ENCODE measurements around the gene KCNMA1.

Gene KCNMA1

DNA sequence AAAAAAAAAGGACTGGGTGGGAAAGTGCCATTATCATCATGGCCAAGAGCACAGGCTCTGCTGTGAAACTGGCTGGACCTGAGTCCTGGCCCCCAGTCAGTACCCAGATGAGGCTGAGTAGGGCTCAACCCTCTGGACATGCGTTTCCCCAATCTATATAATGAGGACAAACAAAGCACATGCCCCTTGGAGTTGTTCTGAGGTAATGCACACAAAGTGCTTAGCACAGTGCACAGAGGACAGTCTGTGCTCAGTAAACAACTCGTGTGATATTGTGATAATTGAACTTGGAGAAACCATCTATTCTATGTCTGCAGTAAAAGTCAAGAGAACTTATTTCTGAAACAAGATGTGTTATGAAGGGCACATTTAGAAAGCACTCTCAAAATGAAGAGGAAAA, 138.8 kb downstream of the KCNMA1 start:
- no peak overlapping the region for H3K4me3 ChIP-seq (ENCODE audit: low read length)
- H3K9me3 ChIP-seq (replicated peaks; ENCODE audit: low read length), result no peaks in the 10 kb centered on the region
- H3K4me2 ChIP-seq (ENCODE audit: low read length), result no peak overlapping the region
- no peak overlapping the region for H3K9ac ChIP-seq (ENCODE audit: low read depth, low read length)
- H3K4me1 ChIP-seq (ENCODE audit: control insufficient read depth, insufficient read depth, low read length), result peaks cover 25% of the 10 kb centered on the region
- no peaks in the 10 kb centered on the region for H3K36me3 ChIP-seq (ENCODE audit: insufficient read depth, low read length)
- H3K27me3 ChIP-seq (ENCODE audit: control insufficient read depth, insufficient read depth, low read length), result no peaks in the 10 kb centered on the region

DNA sequence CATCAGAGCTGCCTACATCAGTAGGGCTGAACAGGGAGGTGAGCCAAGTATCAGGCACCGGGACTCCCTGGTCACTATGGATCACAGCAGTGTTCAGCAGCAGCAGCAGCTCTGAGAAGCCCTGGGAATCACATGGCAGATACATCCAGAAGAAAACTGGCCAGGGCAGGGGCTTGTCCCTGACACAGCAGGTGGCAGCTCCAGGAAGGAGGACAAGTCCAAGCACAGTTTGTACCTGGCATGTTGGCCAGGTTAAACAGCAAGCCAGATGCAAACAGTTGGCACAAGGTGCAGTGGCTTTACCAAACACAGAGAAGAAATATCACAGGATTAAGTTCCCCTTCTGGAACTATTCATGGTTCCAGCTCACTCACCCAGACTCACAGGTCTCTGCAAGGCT, 139.4 kb downstream of the KCNMA1 start:
- Histone ChIP-seq H3K4me2 (ENCODE audit: low read length) (no peak overlapping the region), H3K4me3 (ENCODE audit: low read length) (no peak overlapping the region), H3K36me3 (ENCODE audit: insufficient read depth, low read length) (no peaks in the 10 kb centered on the region), H3K4me1 (ENCODE audit: control insufficient read depth, insufficient read depth, low read length) (peaks cover 21% of the 10 kb centered on the region), H3K9ac (ENCODE audit: low read depth, low read length) (no peak overlapping the region), H3K9me3 (replicated peaks; ENCODE audit: low read length) (no peaks in the 10 kb centered on the region), H3K27me3 (ENCODE audit: control insufficient read depth, insufficient read depth, low read length) (no peaks in the 10 kb centered on the region)

DNA sequence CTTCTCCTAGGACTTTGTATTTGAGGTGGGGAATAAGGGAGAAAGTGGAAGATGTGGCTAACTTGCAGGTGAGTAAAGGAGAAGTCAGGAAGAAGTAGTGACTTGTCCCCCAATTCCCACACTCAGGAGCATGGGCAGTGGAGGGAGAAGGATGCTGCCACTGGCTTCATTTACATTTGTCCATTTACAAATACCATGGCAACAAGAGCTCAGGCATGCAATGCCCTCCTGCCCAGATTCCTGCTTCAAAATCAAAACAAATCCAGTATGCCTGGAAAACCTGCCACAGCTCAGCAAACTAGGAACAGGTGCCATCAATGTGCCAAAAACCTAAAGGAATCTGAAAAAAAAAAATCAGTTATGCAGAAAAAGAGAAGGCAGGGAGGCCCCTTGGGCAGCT, 139.9 kb downstream of the KCNMA1 start:
- Histone ChIP-seq H3K9ac (ENCODE audit: low read depth, low read length) (no peak overlapping the region), H3K4me1 (ENCODE audit: control insufficient read depth, insufficient read depth, low read length) (peaks cover 21% of the 10 kb centered on the region), H3K4me2 (ENCODE audit: low read length) (no peak overlapping the region), H3K9me3 (replicated peaks; ENCODE audit: low read length) (no peaks in the 10 kb centered on the region), H3K36me3 (ENCODE audit: insufficient read depth, low read length) (no peaks in the 10 kb centered on the region), H3K27me3 (ENCODE audit: control insufficient read depth, insufficient read depth, low read length) (no peaks in the 10 kb centered on the region), H3K4me3 (ENCODE audit: low read length) (no peak overlapping the region)

DNA sequence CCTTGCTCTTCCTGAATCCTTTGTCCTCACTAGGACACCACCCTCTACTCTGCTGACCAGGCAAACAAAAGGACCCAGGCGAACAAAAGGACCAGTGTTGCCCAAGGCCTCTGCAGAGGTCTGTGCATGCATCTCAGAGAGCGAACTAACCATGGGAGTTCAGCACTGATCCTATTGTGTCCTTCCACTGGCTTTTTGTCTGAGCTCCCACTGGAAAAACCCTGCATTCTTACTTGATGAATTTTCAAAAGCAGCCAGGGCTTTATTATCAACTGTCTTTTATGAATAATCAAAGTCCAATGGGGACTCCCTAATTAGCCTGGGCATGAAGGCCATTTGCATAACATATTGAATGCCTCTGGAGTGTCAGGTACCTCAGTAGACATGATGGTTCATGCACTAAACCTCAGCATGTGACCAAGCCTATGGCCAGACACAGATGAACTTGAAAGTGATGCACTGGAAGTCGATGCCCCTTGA, 140.6 kb downstream of the KCNMA1 start:
- Histone ChIP-seq H3K27me3 (ENCODE audit: control insufficient read depth, insufficient read depth, low read length) (no peaks in the 10 kb centered on the region), H3K36me3 (ENCODE audit: insufficient read depth, low read length) (no peaks in the 10 kb centered on the region), H3K4me1 (ENCODE audit: control insufficient read depth, insufficient read depth, low read length) (peaks cover 18% of the 10 kb centered on the region), H3K9ac (ENCODE audit: low read depth, low read length) (no peak overlapping the region), H3K4me2 (ENCODE audit: low read length) (no peak overlapping the region), H3K4me3 (ENCODE audit: low read length) (no peak overlapping the region), H3K9me3 (replicated peaks; ENCODE audit: low read length) (no peaks in the 10 kb centered on the region)

DNA sequence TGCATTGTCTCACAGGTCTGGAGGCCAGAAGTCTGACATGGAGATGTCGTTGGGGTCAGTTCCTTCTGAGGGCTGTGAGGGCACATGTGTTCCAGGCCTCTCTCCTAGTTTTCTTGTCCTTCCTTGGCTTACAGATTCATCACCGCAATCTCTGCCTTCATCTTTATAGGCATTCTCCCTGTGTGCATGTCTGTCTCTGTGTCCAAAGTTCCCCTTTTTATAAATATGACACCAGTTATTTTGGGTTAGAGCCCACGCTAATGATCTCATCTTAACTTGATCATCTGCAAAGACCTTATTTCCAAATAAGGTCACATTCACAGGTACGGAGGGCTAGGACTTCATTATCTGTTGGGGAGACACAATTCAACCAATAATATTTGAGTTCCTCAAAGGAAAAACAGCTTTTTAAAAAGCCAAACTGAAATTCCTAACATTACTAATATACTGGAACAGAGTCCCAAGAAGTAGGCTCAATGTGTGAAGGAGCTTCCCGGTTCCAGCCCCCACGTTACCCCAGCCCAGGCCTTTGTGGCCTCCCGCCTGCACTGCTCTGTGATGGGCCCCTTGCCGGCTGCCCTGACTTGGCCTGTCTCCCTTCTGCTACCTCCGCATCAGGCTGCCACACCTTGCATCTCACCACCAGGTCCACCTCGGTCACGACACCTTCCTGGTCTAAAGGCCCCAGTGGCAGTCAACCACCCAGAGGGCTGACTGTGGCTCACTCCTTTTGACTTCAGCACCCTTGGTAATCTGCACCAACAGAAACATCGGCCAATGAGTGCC, 142.7 kb downstream of the KCNMA1 start:
- Histone ChIP-seq H3K4me3 (ENCODE audit: low read length) (no peak overlapping the region), H3K4me1 (ENCODE audit: control insufficient read depth, insufficient read depth, low read length) (peaks cover 11% of the 10 kb centered on the region), H3K27me3 (ENCODE audit: control insufficient read depth, insufficient read depth, low read length) (no peaks in the 10 kb centered on the region), H3K36me3 (ENCODE audit: insufficient read depth, low read length) (no peaks in the 10 kb centered on the region), H3K4me2 (ENCODE audit: low read length) (no peak overlapping the region), H3K9ac (ENCODE audit: low read depth, low read length) (no peak overlapping the region), H3K9me3 (replicated peaks; ENCODE audit: low read length) (no peaks in the 10 kb centered on the region)

DNA sequence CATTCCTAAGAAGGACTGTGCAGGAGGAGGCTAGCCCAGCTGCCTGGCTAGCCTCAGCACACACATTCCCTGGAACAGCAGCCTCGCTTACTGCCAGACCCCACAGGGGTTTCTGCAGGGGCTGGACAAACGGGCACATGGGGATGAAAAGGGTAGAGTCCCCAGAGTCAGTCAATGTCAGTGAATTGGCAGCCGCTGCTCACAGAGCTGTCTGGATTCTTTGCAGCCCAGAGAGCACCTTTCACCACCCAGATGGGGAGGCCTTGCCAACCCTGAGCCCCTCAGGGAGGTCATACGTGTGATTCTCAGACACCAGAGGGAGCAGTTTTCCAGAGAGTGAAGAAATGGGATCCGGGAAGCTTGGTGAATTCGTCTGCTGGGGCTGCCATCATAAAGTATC, 143.3 kb downstream of the KCNMA1 start:
- peaks cover 11% of the 10 kb centered on the region for H3K4me1 ChIP-seq (ENCODE audit: control insufficient read depth, insufficient read depth, low read length)
- H3K9ac ChIP-seq (ENCODE audit: low read depth, low read length), result no peak overlapping the region
- no peak overlapping the region for H3K4me3 ChIP-seq (ENCODE audit: low read length)
- H3K27me3 ChIP-seq (ENCODE audit: control insufficient read depth, insufficient read depth, low read length), result no peaks in the 10 kb centered on the region
- no peaks in the 10 kb centered on the region for H3K9me3 ChIP-seq (replicated peaks; ENCODE audit: low read length)
- H3K4me2 ChIP-seq (ENCODE audit: low read length), result no peak overlapping the region
- no peaks in the 10 kb centered on the region for H3K36me3 ChIP-seq (ENCODE audit: insufficient read depth, low read length)

DNA sequence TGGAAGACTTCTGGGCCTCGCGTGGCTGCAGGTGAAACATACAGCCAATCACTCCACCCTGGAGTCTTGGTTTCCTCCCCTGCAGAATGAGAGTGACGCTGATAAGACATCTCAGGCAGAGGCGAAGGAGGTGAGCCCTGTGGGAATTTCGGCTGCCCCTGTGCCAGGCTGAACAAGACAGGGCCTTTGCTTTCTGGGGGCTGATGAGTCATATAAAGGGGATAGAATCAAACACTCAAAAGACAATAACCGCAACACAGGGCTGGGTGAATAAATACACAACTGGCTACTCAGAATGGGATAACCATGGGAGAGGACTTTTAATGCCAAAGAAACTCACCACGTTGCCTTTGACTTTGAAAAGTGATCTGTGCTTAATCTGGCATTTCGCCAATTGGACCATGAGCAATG, 143.8 kb downstream of the KCNMA1 start:
- H3K27me3 ChIP-seq (ENCODE audit: control insufficient read depth, insufficient read depth, low read length), result no peaks in the 10 kb centered on the region
- peaks cover 11% of the 10 kb centered on the region for H3K4me1 ChIP-seq (ENCODE audit: control insufficient read depth, insufficient read depth, low read length)
- no peaks in the 10 kb centered on the region for H3K9me3 ChIP-seq (replicated peaks; ENCODE audit: low read length)
- H3K9ac ChIP-seq (ENCODE audit: low read depth, low read length), result no peak overlapping the region
- H3K4me3 ChIP-seq (ENCODE audit: low read length), result no peak overlapping the region
- H3K4me2 ChIP-seq (ENCODE audit: low read length), result no peak overlapping the region
- no peaks in the 10 kb centered on the region for H3K36me3 ChIP-seq (ENCODE audit: insufficient read depth, low read length)

DNA sequence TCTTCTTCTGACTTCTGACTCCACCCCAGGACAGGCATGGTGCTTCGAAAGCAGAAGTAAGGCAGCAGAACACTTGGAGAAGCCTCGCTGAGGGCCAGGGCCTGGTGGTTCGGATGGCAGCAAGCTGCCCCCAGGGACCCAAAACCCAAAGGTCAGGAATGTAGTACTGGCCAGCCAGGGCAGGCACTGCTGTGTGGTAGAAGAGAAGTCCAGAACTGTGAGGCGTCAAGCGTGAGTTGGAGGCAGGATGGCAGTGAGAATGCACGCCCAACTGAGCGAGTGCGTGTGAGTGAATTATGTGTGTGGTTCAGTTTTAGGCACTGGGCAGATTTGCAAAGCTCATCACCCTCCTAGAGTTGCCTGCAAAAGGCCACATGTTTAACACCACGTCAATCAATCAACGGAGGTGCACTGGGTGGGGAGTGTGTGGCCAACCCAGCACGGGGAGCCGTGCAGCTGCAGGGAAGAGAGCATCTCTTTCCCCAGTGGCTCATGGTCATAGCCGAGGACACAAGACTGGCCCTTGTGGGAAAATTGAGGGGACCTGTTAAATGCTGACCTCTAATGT, 144.3 kb downstream of the KCNMA1 start:
- no peaks in the 10 kb centered on the region for H3K36me3 ChIP-seq (ENCODE audit: insufficient read depth, low read length)
- H3K27me3 ChIP-seq (ENCODE audit: control insufficient read depth, insufficient read depth, low read length), result no peaks in the 10 kb centered on the region
- peaks cover 11% of the 10 kb centered on the region for H3K4me1 ChIP-seq (ENCODE audit: control insufficient read depth, insufficient read depth, low read length)
- H3K4me3 ChIP-seq (ENCODE audit: low read length), result no peak overlapping the region
- no peak overlapping the region for H3K4me2 ChIP-seq (ENCODE audit: low read length)
- H3K9me3 ChIP-seq (replicated peaks; ENCODE audit: low read length), result no peaks in the 10 kb centered on the region
- no peak overlapping the region for H3K9ac ChIP-seq (ENCODE audit: low read depth, low read length)

DNA sequence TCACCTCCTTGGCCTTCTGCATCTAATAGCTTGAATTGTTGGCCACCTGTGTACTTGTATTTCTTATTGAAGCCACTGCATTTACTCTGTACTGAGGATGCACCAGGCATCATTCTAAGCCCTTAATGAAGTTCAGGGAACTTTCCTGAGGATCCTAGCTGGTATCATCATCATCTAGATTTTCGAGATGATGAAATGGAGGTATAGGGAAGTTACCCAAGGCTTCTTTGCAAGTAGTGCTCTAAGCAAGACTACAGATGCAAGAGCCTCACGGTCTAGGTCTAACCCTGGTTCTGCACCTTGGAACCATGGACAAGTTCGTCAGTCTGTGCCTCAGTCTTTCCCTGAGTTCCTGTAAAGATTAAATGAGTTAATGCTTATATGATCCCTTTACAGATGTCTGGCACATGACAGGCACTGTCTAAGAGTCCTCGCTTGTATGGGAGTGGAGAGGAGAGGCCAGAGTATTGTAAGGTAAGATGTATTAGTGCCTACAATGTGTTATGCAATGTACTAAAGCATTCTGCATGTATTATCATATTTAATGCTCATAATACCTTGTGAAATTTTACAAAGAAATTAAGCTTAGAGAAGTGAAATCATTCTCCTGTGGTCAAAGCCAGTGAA, 145.1 kb downstream of the KCNMA1 start:
- H3K4me2 ChIP-seq (ENCODE audit: low read length), result no peak overlapping the region
- H3K36me3 ChIP-seq (ENCODE audit: insufficient read depth, low read length), result no peaks in the 10 kb centered on the region
- H3K27me3 ChIP-seq (ENCODE audit: control insufficient read depth, insufficient read depth, low read length), result no peaks in the 10 kb centered on the region
- H3K4me3 ChIP-seq (ENCODE audit: low read length), result no peak overlapping the region
- H3K9me3 ChIP-seq (replicated peaks; ENCODE audit: low read length), result no peaks in the 10 kb centered on the region
- no peak overlapping the region for H3K9ac ChIP-seq (ENCODE audit: low read depth, low read length)
- peaks cover 11% of the 10 kb centered on the region for H3K4me1 ChIP-seq (ENCODE audit: control insufficient read depth, insufficient read depth, low read length)

DNA sequence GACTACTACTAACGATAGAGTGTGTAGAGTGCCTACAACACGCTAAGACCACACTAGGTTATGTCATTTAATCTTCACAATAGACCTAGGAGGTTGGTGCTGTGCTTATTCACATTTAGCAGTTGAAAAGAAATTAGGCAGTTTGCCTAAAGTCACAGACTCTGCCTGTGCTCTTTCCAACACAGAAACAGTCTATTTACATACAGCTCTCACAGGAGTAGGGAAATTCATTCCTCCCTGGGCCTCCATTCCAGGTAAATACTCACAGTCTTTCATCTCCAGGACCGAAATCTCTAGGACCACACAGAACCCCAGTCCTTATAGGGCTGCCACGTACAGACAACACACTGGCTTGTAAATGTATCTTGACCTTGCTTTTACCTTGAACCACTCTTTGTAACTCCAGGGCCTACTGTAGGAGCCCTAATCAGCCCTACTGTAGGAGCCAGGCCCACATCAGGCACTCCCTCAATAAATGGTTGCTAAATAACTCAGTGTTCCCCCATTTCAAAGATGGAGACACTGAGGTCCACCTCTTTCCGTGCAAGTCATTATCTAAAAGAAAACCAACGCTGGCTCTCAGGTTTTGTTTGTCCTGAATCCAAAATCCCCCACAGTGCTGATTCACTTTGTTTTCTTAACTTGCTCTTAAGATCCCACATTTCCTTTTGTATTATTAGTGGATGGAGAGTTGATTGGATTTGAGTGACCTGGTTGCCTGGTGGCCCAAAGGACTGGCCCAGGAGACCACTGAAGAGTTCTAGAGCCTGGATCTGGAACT, 146.9 kb downstream of the KCNMA1 start:
- Histone ChIP-seq H3K4me3 (ENCODE audit: low read length) (no peak overlapping the region), H3K9me3 (replicated peaks; ENCODE audit: low read length) (no peaks in the 10 kb centered on the region), H3K4me2 (ENCODE audit: low read length) (no peak overlapping the region), H3K27me3 (ENCODE audit: control insufficient read depth, insufficient read depth, low read length) (no peaks in the 10 kb centered on the region), H3K4me1 (ENCODE audit: control insufficient read depth, insufficient read depth, low read length) (peaks cover 11% of the 10 kb centered on the region), H3K9ac (ENCODE audit: low read depth, low read length) (no peak overlapping the region), H3K36me3 (ENCODE audit: insufficient read depth, low read length) (no peaks in the 10 kb centered on the region)

DNA sequence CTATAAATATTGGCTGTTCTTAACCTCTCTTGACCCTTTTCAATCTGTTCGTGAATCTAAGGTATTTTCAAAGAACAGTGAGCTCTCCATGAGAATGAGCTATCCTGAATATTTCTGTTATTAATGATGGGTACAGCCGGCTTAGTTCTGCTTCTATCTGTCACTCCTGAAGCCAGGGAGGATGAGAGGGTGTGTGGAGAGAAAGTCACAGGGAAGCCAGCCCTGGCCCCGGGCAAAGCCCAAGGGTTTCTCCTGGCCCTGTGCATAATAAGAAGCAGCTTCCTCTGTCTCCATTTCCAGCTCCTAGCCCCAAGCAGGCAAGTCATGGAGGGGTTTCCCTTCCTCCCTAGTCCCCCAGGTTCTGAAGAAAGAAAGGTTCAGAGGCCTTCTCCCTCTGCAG, 151.1 kb downstream of the KCNMA1 start:
- no peaks in the 10 kb centered on the region for H3K27me3 ChIP-seq (ENCODE audit: control insufficient read depth, insufficient read depth, low read length)
- no peak overlapping the region for H3K9ac ChIP-seq (ENCODE audit: low read depth, low read length)
- H3K9me3 ChIP-seq (replicated peaks; ENCODE audit: low read length), result no peaks in the 10 kb centered on the region
- H3K4me3 ChIP-seq (ENCODE audit: low read length), result no peak overlapping the region
- peaks cover 11% of the 10 kb centered on the region for H3K4me1 ChIP-seq (ENCODE audit: control insufficient read depth, insufficient read depth, low read length)
- H3K4me2 ChIP-seq (ENCODE audit: low read length), result no peak overlapping the region
- H3K36me3 ChIP-seq (ENCODE audit: insufficient read depth, low read length), result no peaks in the 10 kb centered on the region

Measured in skeletal muscle satellite cell (primary cell).